ENCODE measurements around the gene STK32A.
A peak's percentile ranks its signal among the peaks of the same experiment; 100 is the strongest.

STK32A gene

DNA sequence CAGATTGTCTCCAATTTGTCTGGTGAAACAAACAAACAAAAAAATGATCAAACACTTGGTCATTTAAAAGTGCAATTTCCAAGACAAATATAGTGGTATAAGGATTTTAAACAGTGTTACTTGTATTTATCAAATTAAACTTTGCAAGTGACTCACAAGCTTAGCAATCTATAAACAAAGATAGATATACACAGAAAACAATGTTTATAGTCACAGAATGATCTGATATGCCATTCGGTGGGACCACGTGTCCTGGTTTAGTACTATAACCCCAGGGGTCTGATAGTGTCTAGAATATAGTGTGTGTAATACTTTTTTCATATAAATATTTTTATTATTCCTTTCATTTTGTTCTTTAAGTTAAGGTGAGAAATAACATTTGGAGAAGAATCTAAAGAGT lies 183.8 kb downstream of the STK32A start:
- DNase-seq (ENCODE audit: low spot score) = no peak

- no peak for DNase-seq (ENCODE audit: low spot score)
These were observed 192.0 kb downstream of the STK32A start for GRCh38 chr5:147426640-147427327.

- DNase-seq (ENCODE audit: low spot score) = peak; percentile 50
These were observed 192.9 kb downstream of the STK32A start for GRCh38 chr5:147427521-147428401.

- no peak for DNase-seq (ENCODE audit: low spot score)
These were observed 195.8 kb downstream of the STK32A start for GRCh38 chr5:147430628-147431027.

GRCh38 chr5:147431586-147431985 lies 196.8 kb downstream of the STK32A start:
- no peak for DNase-seq (ENCODE audit: low spot score)

- DNase-seq (ENCODE audit: low spot score) = no peak
These were observed 197.5 kb downstream of the STK32A start for GRCh38 chr5:147432323-147432722.

DNA sequence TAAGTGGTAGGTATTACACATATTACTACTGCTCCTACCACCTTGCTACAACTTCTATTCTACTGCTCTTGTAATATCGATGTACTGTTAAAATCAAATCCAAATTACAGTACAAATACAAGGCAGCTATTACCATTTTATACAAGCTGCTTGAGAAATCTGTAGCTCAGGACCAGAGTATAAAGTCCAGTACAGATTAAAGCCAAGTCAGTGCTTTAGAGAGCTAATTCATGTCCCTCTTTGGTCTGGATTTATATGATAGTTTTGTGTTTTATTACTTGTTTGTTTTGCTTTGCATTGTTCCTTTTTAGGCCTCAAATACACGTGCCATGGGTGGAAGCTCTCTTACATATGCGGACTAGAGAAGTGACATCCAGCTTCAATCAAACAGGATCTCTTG lies 199.2 kb downstream of the STK32A start:
- no peak for DNase-seq (ENCODE audit: low spot score)

DNA sequence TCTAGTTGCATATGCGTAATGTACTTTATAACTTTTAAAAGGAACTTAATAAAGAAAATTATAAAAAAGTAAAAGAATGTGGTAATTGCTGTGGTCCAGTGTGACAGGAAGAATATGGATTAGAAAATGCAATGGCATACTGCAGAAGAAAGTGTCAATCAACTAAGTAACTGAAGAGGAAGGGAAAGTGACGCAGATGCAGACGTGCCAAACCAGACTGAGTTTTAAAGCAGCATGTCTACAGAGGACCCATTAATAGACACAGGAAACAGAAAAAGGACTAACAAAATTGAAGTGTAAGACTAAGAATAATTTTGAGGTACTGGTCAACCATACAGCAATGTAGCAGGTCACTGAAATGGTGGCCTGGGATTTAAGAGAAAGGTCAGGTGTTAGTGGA lies 201.8 kb downstream of the STK32A start:
- DNase-seq (ENCODE audit: low spot score) = no peak

GRCh38 chr5:147437161-147437596 lies 202.4 kb downstream of the STK32A start:
- no peak for DNase-seq (ENCODE audit: low spot score)

Data from GM03348 (cell line).